HG02642 (cell line): Measurements from ENCODE around the gene IFNG.

Experiments used
- ATAC-seq: cut with Tn5 transposase; IDR thresholded peaks from one replicate; pipeline ENCODE4 v1.9.1; 2021; ENCODE audit warnings: mild to moderate bottlenecking; ENCODE audit not compliant: unreplicated experiment, poor library complexity

The IFNG gene

DNA sequence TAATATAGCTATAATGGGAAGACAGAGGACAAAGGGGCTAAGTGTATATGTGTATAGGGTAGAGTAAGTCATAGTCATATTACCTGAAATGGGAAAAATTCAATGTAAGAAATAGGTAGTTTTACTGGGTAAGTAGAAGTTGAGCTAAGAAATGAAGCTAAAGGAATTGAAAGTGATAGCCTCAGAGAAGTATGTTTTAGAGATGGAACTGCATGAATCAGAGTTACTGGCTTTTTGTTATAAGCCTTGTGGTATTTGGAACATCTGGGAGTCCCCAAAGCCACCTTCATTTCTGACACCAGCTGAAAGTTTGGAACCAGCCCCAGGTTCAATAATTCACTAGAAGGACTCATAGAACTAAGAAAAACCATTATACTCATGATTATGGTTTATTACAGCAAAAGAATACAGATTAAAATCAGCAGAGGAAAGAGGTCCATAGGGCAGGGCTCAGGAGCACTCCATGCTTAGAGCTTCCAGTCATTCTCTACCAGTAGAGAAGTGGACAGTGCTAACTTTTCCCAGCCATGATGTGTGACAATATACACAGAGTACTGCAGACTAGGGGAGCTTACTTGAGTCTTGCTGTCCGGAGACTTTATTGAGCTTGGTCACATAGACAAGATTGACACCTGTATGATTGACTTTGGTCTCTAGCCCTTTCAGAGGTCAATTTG, 9.8 kb upstream of the IFNG start:
- no peak for ATAC-seq

DNA sequence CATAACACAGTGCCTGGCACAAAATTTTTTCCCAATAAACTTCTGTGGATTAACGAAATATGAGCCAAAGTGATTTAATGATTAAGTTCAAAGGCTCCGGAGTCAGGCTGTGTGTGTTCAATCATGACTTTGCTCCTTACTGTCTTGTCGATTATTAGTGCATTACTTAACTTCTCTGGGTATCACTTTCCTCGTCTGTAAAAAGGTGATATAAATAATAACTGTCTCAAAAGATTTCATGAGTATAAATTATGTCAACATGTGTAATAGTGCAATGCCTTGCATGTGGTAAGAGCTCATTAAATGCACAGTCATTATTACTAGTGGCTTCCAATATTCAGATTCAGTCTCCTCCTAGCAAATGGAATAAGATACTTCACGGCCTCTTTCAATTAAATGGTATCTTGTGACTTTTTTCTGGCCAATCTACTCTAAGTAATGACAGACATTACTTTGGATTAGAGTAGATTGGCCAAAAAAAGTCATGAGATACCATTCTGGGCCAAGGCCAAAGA, 6.8 kb upstream of the IFNG start:
- ATAC-seq: no peak

GRCh38 chr12:68163560-68164081, 4.1 kb upstream of the IFNG start:
- ATAC-seq: peak; percentile 64

DNA sequence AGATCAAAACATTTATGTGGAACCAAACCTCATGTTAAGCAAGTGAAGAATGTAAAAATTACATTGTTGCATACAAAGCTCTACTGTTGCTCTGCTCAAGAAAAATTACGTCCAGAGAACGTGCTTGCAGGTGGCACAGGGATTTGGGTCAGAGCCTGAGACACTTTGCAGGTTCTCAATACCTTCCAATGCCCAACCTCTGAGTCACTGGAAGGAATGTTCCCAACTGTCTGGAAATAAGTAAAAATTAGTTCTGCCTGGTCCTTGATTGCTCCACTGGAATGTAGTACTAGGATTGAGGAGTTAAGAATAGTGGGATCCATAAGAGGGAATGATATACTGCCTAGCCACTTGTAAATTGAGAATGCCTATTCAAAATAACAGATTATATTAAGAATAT, 2.8 kb upstream of the IFNG start:
- no peak for ATAC-seq

DNA sequence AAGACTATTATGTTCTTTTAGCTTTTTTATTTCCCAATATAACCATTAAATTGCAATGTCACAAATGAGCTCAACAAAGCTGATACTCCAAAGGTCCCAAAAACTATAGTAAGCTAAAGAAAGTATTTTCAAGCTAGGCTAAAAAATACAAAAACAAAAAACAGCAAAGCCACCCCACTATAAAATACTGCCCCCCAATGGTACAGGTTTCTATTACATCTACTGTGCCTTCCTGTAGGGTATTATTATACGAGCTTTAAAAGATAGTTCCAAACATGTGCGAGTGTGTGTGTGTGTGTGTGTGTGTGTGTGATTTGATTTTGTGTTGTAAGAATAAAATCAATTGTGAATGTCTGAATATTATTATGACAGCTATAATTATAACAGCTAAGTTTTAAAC, 1.1 kb downstream of the IFNG start:
- no peak for ATAC-seq

GRCh38 chr12:68157380-68157779, 2.2 kb downstream of the IFNG start:
- ATAC-seq: no peak

- ATAC-seq: no peak
Measured at GRCh38 chr12:68156636-68157035, 2.9 kb downstream of the IFNG start.

GRCh38 chr12:68154779-68155178, 4.8 kb downstream of the IFNG start:
- no peak for ATAC-seq

DNA sequence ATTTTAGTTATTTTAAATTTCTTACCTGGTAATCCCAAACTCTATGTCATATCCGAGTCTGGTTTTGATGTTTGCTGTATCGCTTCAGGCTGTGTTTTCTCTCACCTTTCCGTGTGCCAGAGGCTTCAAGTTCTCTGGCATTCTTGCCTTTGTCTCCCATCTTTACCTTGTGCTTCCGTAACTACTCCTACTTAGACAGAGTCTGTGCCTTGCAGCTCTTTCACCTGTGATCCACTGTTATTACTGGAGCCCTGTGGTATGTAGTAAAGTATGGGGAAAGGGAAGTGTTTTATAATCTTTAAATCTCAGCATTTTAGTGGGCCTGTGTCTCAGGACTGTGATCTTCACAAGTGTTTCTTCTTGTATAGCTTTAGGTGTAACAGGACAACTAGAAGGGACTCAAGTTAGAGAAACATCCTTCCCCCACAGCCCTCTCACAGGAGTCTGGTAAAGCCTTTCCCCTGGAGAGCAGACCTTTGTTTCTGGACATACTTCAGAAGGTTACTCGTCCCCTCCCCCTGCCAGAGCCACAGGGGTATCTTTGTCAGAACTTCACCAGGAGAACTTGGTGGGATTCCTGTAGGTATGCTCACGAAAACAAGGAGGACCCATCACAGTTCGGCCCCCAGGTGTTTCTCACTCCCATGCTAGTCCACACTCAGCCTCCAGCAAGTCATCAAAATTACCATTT, 11.1 kb downstream of the IFNG start:
- no peak for ATAC-seq

- ATAC-seq: no peak
Measured at GRCh38 chr12:68140556-68140955, 19.0 kb downstream of the IFNG start.

DNA sequence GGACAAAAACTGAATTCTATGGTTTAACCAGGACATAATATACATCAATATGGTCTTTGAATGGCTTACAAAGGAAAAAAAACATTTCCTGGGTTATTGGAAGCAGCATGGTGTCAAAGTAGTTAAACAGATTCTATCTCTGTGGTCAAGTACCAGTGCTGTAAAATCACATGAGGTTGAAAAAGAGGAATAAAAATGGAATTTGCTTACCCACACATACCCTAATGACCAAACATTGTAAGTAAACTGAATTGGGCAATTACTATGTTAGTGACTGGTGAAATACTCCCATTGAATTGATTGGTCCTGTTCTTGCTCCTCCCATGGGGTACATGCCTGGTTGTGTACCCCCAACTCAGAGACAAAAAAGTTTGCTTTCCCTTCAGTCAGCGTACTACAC, 19.6 kb downstream of the IFNG start:
- ATAC-seq: no peak

- no peak for ATAC-seq
Measured at GRCh38 chr12:68139001-68139400, 20.5 kb downstream of the IFNG start.

GRCh38 chr12:68138480-68138879, 21.1 kb downstream of the IFNG start:
- no peak for ATAC-seq

- ATAC-seq: no peak
Measured at GRCh38 chr12:68137335-68137830, 22.2 kb downstream of the IFNG start.

GRCh38 chr12:68135520-68135919, 24.0 kb downstream of the IFNG start:
- ATAC-seq: no peak

- ATAC-seq: no peak
Measured at GRCh38 chr12:68131867-68132414, 27.6 kb downstream of the IFNG start.

- no peak for ATAC-seq
Measured at GRCh38 chr12:68129979-68130378, 29.6 kb downstream of the IFNG start.

GRCh38 chr12:68122236-68122920, 37.2 kb downstream of the IFNG start:
- ATAC-seq: no peak

DNA sequence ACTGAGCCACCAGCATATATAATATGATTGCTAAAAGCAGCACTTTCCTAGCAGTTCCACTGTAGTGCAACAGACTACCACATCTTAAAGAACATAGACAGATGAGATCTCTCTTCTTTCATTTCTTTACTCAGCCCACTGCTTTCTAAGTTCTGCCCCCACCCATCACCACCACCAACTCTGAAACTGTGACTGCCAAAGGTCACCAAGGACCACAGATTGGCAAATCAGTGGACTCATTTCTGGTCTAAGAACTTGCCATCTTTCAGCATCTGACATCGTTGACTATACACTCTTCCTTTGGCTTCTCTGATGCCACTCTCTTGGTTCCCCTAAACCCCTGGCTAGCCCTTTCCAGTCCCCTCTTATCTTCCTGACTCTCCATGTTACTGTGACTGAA, 38.4 kb downstream of the IFNG start:
- ATAC-seq: no peak

DNA sequence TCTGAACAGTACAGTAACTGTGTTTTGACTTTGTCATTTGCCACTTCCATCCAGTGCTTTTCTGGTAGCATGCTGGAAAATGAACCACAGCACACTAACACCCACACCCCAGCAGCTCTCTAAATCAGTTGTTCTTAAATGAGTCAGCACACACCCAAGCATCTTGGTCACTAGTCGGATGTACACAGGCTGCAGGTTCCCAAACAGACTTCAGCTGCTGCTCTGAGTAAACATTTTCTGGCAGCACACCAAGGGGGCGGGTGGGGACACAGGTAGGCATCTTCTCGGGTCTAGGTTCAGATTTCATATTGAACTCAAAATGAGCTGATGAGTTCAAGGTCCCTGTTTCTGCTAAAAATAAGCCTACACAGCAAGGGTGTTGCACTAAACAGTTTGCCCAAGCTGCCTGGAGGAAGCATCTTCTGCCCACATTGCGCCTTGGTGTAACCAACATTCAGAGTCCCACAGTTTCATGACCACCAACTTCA, 39.8 kb downstream of the IFNG start:
- ATAC-seq: peak; percentile 88
